Measurements from ENCODE around the gene CBLC. TPM values are rescaled to one million over a fixed set of nuclear protein-coding genes. Genes with fewer than 3 reads are reported as not detected.

The CBLC gene
- polyA plus RNA-seq, 1 of the 3 experiments (the other 2 are of a cell fraction): not detected

GRCh38 chr19:44817725-44818465 is 40.2 kb downstream of the CBLC start (continued):
- TF ChIP-seq IRF3 (IDR thresholded peaks at IDR 0.05; ENCODE audit: low read depth, low read length) (no peak), NRF1 (IDR thresholded peaks at IDR 0.05; ENCODE audit: low read depth, low read length) (no peak)

GRCh38 chr19:44818466-44819031 is 40.9 kb downstream of the CBLC start:
- Histone ChIP-seq H3K4me2 (no peak overlapping the region), H3K9ac (no peak overlapping the region), H3K9me3 (no peaks in the 10 kb centered on the region), H3K4me1 (ENCODE audit: control insufficient read depth in 1 of 2, insufficient read depth in 2 of 2, low read depth in 1 of 2, low read length in 1 of 2) (no peaks in the 10 kb centered on the region), H3F3A (replicated peaks; ENCODE audit: insufficient read depth) (no peaks in the 10 kb centered on the region), H3K4me3 (ENCODE audit: low read depth in 2 of 2, low read length in 1 of 2) (no peak overlapping the region), H3K27ac (ENCODE audit: low read depth in 2 of 2, low read length in 1 of 2) (no peak overlapping the region), H3K36me3 (replicated peaks in 1 of 2; ENCODE audit: control insufficient read depth in 1 of 2, insufficient read depth in 2 of 2, low read length in 1 of 2) (no peaks in the 10 kb centered on the region), H4K20me1 (ENCODE audit: insufficient read depth) (no peaks in the 10 kb centered on the region), H3K9me2 (no peaks in the 10 kb centered on the region), H3K27me3 (ENCODE audit: insufficient read depth) (peaks cover 20% of the 10 kb centered on the region; the same call in 1 of the 2 replicates), H2AFZ (ENCODE audit: low read depth) (no peak overlapping the region), H3K79me2 (ENCODE audit: insufficient read depth) (no peaks in the 10 kb centered on the region)
- no peak for DNase-seq
- ChIA-PET CTCF (interaction anchor here (1.0 to 1.5 kb wide), 3 partner anchors 11 to 26 kb away, joined by 3 to 4 read pairs (median 4); no protein-coding TSS in a partner anchor), POLR2A (no interaction called here)
- no peak for TF ChIP-seq ELF1 (IDR thresholded peaks at IDR 0.05)
- no peak for TF ChIP-seq SMC3 (IDR thresholded peaks at IDR 0.05; ENCODE audit: low read depth, low read length)
- no peak for TF ChIP-seq USF2 (IDR thresholded peaks at IDR 0.05; ENCODE audit: borderline replicate concordance, low read depth, low read length)
- TF ChIP-seq RAD21 (IDR thresholded peaks at IDR 0.05; ENCODE audit: low read length): no peak
- TF ChIP-seq PBX3 (IDR thresholded peaks at IDR 0.05): no peak
- TF ChIP-seq TCF12 (IDR thresholded peaks at IDR 0.05): no peak
- TF ChIP-seq TAF1 (IDR thresholded peaks at IDR 0.05; ENCODE audit: borderline replicate concordance, low read depth, low read length): no peak
- no peak for TF ChIP-seq EZH2phosphoT487 (IDR thresholded peaks at IDR 0.05; ENCODE audit: borderline replicate concordance, low read depth)
- WGBS (ENCODE audit: low lambda C conversion rate): 47% methylated on average over 16 of the region's 20 CpGs

All from SK-N-SH (cell line).